Renal cortex interstitium (tissue), 11 donors: ENCODE measurements around the gene MIEF1. TPM values are rescaled to one million over a fixed set of nuclear protein-coding genes. Genes with fewer than 3 reads are reported as not detected.

ENCODE experiments used
- DNase-seq, 11 donors: peaks; one replicate each; pipeline ENCODE4 v3.0.0-alpha.2; 2013; ENCODE audit warnings: low read depth in 9 of 11, low spot score in 4 of 11; ENCODE audit errors: extremely low read depth in 1 of 11
- polyA plus RNA-seq, 3 donors: library from polyadenylated mRNA; unstranded; fragments of 120-200 nt; gene quantifications; one replicate each; pipeline ENCODE4 v1.2.1, GENCODE V29; 2013; ENCODE audit not compliant: insufficient read length in 3 of 3

MIEF1 gene
- polyA plus RNA-seq, 3 donors, result 32.3 to 36.0 (median 34.8) TPM

DNA sequence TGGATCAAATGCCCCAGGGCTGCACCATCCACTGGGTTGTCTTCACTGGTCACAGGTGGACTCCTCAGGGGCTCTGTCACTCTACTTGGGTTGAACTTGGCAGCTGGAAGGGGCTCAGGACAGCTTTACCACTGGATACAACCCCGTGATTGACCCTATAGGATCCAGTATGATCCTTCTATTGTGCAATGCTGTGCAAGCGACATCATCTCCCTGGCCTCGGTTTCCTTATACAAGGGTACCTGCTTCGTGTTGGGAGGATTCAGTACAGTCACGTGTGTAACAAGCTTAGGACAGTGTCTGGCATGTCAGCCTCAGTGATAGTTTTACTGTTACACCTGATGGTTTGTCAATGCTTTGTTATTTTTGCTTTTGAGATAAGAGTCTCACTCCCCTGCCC lies 20.5 kb upstream of the MIEF1 start:
- no peak for DNase-seq

DNA sequence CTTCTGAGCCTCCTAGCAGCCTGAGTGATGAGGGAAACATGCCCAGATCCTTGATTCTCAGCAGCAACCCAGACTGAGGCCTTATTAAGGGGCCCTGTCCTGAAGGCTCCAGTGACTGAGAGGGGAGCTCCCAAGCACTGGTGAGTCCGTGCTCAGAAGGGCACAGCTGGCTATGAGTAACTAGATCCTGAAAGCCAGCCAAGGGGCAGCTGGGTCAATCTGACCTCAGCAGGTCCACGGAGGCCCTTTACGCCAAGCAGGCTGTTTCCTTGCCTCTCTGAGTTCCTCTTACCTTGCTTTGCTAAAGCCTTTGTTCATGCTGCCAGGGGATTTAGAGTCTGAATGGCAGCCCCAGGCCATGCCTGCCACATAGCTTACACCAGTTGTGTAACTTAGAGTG lies 19.3 kb upstream of the MIEF1 start:
- no peak for DNase-seq

DNA sequence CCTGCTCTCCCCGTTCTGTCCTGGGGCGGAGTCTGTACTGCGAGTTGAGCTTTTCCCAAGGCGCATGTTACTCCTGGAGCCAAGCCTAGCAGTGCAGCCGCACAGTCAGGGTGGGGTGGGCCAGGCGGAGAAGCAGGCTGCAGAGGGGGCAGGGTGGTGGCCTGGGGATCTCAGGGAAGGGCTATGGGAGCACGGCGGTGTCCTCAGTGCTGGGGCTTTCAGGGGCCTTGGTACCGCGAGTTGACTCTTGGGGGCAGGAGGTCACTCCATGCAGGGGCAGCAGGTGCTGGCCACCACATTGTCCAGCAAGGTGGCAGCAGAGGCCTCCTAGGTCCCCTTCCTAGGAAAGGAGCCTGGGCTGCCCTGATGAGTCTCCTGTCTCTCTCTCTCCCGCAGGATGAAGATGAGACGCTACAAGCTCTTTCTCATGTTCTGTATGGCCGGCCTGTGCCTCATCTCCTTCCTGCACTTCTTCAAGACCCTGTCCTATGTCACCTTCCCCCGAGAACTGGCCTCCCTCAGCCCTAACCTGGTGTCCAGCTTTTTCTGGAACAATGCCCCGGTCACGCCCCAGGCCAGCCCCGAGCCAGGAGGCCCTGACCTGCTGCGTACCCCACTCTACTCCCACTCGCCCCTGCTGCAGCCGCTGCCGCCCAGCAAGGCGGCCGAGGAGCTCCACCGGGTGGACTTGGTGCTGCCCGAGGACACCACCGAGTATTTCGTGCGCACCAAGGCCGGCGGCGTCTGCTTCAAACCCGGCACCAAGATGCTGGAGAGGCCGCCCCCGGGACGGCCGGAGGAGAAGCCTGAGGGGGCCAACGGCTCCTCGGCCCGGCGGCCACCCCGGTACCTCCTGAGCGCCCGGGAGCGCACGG lies 14.9 kb upstream of the MIEF1 start:
- DNase-seq, result no peak

DNA sequence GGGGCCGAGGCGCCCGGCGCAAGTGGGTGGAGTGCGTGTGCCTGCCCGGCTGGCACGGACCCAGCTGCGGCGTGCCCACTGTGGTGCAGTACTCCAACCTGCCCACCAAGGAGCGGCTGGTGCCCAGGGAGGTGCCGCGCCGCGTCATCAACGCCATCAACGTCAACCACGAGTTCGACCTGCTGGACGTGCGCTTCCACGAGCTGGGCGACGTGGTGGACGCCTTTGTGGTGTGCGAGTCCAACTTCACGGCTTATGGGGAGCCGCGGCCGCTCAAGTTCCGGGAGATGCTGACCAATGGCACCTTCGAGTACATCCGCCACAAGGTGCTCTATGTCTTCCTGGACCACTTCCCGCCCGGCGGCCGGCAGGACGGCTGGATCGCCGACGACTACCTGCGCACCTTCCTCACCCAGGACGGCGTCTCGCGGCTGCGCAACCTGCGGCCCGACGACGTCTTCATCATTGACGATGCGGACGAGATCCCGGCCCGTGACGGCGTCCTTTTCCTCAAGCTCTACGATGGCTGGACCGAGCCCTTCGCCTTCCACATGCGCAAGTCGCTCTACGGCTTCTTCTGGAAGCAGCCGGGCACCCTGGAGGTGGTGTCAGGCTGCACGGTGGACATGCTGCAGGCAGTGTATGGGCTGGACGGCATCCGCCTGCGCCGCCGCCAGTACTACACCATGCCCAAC lies 14.1 kb upstream of the MIEF1 start:
- DNase-seq, result no peak

DNA sequence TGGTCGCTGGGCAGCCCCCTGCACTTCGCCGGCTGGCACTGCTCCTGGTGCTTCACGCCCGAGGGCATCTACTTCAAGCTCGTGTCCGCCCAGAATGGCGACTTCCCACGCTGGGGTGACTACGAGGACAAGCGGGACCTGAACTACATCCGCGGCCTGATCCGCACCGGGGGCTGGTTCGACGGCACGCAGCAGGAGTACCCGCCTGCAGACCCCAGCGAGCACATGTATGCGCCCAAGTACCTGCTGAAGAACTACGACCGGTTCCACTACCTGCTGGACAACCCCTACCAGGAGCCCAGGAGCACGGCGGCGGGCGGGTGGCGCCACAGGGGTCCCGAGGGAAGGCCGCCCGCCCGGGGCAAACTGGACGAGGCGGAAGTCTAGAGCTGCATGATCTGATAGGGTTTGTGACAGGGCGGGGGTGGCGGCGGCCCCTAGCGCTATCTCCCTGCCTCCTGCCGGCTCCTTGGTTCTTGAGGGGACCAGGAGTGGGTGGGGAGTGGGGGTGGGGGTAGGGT lies 13.5 kb upstream of the MIEF1 start:
- DNase-seq, result no peak

DNA sequence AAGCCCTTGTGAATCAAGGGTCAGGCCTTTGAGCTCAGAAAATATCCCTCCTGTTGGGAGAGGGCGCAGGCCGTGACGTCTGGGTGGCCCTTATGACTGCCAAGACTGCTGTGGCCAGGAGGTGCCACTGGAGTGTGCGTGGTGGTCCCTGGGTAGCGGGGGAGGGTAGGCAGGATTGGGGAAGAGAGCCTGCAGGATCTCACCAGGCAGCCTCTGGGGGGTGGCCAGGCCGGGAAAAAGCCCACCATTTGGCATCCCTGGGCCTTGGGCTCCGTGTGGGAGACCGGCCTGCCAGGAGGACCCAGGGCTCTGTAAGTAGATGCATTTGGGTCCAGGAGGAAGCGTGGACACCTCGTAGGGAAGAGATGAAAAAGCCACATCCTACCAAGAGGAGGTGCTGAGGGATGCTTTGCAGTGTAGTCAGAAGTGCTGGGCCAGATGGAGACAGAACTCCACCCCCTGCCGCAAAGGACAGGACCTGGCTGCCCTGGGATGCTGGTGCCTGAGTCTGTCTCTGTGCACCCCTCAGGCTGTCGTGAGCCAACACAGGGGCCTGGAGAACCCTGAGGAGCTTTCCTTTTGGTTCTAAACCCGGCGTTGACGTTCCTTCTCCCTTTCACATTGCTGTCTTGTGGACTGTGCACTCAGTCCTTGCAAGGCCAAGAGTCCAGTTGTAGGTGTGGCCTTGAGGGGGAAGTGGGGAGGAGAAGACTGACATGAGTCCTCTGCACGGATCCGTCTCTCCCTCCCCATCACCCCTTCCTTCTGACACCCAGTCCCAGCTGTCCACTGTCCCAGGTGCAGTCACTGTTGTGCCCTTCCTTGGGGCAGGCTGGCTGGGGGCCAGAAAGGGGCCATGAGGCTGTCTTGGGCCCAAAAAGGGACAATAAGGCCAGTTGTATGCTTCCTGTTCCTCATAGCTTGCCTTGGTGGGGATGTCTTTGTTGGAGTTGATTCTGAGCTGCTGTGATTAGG lies 12.7 kb upstream of the MIEF1 start:
- DNase-seq, result no peak

DNA sequence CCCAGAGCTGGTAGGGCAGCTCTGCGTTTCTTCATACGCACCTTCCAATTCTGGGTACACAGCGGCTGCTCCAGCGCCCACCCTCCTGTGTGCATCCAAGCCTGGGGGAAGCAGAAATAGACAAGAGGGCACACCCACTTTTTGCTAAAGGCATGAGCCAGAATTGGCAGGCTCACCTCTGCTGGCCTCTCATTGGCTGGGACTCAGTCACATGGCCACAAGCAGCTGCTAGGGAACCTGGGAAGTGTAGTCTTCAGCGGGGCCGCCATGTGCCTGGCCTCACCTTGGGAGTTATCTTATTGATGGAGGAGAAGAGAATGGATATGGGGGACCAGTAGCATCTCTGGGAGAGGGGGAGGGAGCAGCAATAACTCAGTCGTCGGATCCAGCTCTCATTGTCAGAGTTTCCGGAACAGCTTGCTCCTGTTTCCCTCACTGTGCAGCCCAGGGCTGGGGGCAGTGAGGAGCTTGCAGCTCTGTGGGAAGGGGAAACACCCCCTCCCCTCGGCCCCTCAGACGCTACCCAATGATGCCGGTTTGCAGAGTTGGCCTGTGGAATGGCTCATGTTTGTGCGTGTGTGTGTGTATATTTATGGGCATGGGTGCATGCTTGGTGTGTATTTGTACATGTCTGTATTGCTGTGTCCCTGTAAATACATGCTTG lies 11.8 kb upstream of the MIEF1 start:
- peak in 2 of 11 donors; percentile 39 to 42 for DNase-seq

DNA sequence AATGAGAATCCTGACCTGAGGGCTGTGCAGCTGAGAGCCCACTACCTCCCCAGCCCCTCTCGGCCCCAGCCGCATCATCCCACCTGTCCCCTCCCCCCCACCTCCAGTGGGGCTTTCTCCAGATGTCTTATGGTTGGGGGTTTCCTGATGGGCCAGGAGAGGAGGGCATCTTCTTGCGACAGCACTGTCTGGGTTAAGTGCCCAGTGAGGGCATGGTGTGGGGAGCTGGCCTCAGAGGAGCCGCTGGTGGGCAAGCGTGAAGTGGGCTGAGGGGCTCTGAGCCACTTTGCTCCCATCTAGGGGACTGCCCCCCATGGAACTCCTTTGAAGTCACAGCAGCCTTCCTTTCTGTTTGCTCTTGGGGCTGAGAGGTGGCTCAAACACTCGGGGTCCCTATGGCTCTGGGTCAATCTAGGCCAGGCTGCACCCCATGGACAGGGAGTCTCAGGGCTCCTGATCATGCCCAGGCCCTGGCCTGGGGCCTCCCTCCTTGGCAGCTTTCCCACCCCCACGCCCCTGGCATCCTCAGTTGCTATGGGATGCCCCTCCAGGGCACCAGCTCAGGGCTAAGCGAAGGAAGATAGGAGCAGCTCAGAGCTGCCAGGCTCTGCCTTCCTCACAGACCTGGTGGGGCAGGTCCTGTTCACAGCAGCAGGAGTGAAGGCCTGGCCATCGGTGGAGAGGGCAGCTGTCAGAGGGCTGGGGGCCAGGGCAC lies 11.0 kb upstream of the MIEF1 start:
- no peak for DNase-seq

DNA sequence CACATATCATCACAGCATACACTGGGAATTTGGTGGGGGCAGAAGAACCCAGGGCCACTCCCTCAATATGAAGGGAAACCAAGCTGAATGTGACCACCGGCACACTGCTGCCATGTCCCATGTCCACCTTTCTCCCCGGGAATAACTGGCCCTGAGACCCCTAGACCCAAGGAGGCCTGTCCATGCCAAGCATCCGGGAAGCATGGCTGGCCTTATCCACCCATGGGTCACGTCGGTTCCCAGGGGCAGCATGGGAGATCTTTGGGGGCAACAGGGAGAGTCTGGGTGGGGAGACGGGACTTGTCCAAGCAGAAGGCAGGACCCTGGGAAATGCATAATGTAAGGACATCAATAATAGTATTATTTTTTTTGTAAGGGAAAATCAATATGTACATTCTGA lies 10.4 kb upstream of the MIEF1 start:
- no peak for DNase-seq

DNA sequence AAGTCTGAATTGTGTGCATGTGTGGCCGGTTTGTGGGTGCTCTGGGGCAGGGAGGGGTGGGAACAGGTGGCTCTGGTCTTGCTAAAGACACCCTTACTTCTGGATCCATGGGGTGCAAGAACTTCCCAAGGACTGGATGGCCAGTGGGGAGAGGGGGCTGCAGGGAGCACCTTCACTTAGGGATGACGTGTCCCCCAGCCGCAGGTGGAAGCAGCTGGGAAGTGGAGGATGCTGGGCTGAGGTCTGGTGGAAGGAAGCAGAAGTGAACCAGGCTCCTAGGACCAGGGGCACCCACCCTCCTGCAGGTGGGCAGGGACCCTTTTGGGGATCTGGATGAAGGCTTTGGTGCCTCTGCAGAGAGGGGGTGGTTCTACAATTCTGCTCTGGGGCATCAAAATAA lies 9.9 kb upstream of the MIEF1 start:
- no peak for DNase-seq

DNA sequence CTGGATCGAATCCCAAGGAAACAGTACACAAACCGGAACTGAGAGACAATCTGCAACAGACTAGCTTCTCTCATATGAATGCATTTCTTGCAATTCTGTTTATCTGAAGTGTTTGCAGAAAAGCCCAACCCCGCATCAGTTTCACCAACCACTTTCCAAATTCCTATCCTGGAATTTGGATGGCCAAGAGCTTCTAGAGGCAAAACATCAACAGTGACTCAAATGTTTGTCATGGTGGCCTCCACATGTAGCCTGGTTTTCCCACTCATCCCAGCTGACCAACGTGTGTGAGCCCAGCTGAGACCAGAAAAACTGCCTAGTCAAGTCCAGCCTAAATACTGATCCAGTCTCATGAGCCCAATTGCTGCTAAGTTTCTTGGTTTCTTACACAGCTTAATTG lies 8.3 kb upstream of the MIEF1 start:
- DNase-seq, result no peak

DNA sequence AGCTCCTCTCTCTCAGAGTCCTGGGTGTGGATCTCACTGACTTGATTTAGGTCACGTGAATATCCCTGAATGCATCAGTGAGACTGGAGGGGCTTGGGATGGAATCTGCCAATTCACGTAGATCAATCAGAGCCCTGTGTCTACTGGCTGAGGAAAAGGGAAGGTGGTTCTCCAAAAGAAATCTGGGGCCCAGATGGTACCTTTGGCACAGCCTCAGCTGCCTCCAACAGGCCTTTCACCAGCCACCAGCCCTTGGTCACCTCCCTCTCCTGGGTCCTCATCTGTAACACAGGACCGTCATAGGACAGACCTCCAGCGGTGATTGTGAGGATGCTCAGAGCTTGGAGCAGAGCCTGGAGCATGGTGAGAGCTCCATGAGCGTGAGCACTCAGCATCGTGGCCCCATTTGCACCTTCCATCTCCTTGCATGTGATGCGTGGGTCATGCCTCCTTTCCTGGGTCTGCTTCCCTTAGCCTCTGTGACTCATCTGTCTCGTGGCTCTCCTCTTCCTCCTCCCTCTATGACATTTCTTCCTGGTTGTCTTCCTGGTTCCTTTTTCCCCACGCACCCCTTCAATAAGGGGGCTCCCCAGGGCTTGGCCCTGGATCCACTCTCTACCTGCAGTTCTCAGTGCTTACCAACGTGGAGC lies 7.5 kb upstream of the MIEF1 start:
- no peak for DNase-seq

DNA sequence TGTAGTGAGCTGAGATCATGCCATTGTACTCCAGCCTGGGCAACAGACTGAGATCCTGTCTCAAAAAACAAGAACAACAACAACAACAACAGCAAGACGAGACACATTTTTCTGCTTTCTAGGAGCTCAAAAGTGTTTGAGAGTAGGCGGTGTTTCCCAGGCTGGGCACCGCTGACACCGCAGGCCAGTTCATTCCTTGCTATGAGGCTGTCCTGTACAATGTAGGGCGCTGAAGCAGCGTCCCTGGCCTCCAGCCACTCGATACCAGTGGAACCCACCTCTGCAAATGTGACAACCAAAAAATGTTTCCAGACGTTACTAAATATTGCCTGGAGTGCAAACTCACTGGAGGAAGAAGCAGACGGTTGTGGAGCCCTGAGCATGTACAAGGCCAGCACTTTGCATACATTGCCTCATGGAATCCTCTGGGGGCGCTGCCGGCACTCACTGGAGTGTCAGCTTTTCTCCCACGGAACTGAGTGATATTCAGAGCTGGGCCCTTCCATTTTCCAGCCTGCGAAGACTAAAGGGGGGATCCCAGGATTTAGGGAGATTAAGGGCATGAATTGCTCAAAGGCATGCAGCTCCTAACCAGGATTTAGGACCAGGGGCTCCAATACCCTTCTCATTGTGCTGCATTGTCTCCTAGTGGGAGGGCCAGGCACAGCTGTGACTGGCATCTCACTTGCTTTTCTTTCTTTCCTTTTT lies 5.8 kb upstream of the MIEF1 start:
- peak in 4 of 11 donors; percentile 64 to 81 (median 72) for DNase-seq

DNA sequence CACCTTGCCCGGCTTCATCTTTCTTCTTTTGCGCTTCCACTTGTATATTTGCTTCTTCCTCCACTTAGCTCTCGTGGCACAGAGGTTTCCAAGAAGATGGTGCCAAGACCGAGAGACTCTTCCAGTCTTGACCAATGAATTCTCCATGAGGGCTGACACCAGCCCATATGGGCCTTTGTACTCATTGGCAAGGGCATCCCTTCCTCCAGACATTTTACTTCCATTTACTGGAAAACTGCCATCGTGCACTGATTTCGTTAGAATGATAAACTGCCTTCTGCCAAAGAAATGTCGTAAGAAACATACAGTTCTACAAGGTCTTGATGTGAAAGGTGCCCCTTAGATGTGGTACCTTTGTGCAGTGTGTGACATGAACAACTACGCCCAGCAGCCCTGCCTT lies 4.7 kb upstream of the MIEF1 start:
- no peak for DNase-seq

DNA sequence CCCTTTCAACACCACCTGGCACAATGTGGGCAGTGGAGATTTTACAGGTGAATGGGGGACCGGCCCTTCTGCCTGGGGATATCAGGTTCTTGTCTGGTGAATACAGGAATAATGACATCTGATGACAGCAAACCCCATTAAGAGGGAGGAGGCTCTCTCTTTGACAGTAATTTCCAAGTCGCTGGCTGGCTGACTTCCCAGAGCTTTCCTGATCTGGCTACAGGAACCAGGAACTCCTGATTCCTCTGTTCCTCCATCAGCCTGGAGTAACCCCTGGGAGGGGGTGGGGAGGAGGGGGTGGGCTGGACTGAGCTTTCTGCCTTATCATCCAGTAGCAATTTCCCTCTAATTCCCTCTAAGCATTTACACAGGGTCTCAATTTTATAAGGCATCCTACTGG lies 3.7 kb upstream of the MIEF1 start:
- no peak for DNase-seq

DNA sequence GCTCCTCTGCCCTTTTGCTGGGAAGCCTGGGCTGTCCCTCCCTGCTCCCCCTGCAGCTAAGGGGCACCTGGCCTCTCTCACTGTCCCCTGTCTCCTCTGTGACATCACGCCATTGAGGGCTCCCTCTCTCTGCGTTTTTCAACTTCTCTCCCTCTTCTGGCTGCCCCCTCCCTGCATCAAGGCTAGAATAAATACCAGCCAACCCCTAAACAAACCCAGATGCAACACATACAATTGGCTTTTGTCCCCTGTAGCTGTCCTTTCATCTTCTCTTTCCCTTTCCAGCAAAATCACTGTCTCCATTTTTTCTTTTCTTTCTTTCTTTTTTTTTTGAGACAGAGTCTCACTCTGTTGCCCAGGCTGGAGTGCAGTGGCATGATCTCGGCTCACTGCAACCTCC lies 3.3 kb upstream of the MIEF1 start:
- DNase-seq, result no peak

DNA sequence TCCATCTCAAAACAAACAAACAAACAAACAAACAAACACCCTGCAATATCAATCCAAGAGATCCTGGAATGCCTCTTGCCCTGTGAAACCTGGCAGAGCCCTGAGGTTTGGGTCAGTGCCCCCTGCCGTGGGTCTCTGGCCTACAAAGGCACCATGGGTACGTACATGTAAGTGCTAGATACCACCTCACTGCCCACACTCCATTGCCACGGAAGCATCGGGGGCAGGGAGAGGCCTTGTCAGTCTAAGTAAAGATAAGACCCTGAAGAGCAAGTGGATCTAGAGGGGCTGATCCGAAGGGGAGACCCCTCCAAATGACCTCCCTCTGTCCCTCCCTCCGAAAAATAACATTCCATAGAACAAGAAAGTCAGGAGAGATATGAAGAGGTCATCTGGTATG lies 2.0 kb upstream of the MIEF1 start:
- DNase-seq, result no peak
